K562 (cell line): ENCODE results near the gene AHCY.

Experiments
- MTA2 ChIP-seq: fragments of 450-650 bp; IDR thresholded peaks from 2 replicates; pipeline ENCODE4 v1.6.1; 2016; ENCODE audit warnings: low read depth
- NFE2 ChIP-seq: IDR thresholded peaks from 2 replicates; pipeline ENCODE4 v1.6.1; 2014; ENCODE audit warnings: antibody characterized with exemption, low read depth
- POLR2AphosphoS2 ChIP-seq: IDR thresholded peaks from 2 replicates; pipeline ENCODE4 v1.6.1; 2012; ENCODE audit warnings: low read length, improper control_type of control experiment
- SMARCC2 ChIP-seq: fragments of 450-650 bp; IDR thresholded peaks from 2 replicates; pipeline ENCODE4 v1.6.1; 2017; ENCODE audit warnings: antibody characterized with exemption, moderate library complexity, mild to moderate bottlenecking, low read depth
- TAF1 ChIP-seq: IDR thresholded peaks from 2 replicates; pipeline ENCODE4 v1.6.1; 2011; ENCODE audit warnings: mild to moderate bottlenecking, low read length, moderate library complexity; ENCODE audit not compliant: insufficient read depth, control insufficient read depth, severe bottlenecking; ENCODE audit errors: extremely low read depth
- TCF7 ChIP-seq: sonication (generic); IDR thresholded peaks from 2 replicates; pipeline ENCODE4 v1.6.1; 2016; ENCODE audit warnings: antibody characterized with exemption, borderline replicate concordance
- ZBTB7A ChIP-seq: IDR thresholded peaks from 2 replicates; pipeline ENCODE4 v1.6.1; 2011; ENCODE audit warnings: low read depth, mild to moderate bottlenecking, low read length, moderate library complexity, borderline replicate concordance; ENCODE audit not compliant: control insufficient read depth
- TF ChIP-seq, protein P1 (sequence below), 3 experiments: IDR thresholded peaks in 2 of 3; conservative IDR thresholded peaks in 1 of 3; 2 replicates each; pipeline ENCODE4 v1.5.1; 2011 to 2012; ENCODE audit warnings: low read length in 3 of 3, mild to moderate bottlenecking in 3 of 3, control low read depth in 2 of 3, improper control_type of control experiment in 1 of 3, inconsistent platforms in 1 of 3, low read depth in 1 of 3, mixed read lengths in 1 of 3, moderate library complexity in 1 of 3; ENCODE audit not compliant: insufficient read depth in 2 of 3
- TF ChIP-seq, protein P2 (sequence below), 2 experiments: fragments of 450-650 bp; formaldehyde crosslinking in 1 of 2; IDR thresholded peaks; 2 replicates each; pipeline versions ENCODE4 v1.4.0 to v1.6.1; 2014 to 2020; ENCODE audit warnings: mild to moderate bottlenecking in 2 of 2, borderline replicate concordance in 1 of 2, low read depth in 1 of 2
- TF ChIP-seq, protein P3 (sequence below), 2 experiments: fragments of 450-650 bp in 1 of 2; sonication (generic) in 1 of 2; formaldehyde crosslinking in 1 of 2; IDR thresholded peaks; 2 replicates each; pipeline versions ENCODE4 v1.7.1 to v1.9.0; 2016 to 2022; ENCODE audit warnings: inconsistent platforms in 1 of 2, mild to moderate bottlenecking in 1 of 2, missing genetic modification reagents in 1 of 2

DNA sequence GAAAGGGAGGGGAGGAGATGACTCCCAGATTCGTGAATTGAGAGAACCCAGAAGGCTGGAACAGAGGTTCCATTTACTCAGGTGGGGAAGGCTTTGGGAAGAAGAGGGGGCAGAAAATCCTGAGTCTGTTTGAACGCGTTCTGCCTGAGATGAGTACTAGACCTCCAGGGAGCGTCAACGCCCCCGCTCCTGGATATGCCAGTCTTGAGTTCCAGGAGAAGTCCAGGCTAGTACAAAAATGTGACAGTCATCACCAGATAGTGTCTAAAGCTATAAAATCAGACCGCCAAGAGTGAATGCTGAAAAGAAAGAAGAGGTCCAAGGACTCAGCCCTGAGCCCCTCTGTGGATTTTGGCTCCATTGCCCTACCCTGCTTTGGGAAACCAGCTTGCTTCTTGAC, 8.6 kb downstream of the AHCY start:
- TF ChIP-seq MTA2 = no peak
- no peak for TF ChIP-seq POLR2AphosphoS2
- TF ChIP-seq, protein P1, sequence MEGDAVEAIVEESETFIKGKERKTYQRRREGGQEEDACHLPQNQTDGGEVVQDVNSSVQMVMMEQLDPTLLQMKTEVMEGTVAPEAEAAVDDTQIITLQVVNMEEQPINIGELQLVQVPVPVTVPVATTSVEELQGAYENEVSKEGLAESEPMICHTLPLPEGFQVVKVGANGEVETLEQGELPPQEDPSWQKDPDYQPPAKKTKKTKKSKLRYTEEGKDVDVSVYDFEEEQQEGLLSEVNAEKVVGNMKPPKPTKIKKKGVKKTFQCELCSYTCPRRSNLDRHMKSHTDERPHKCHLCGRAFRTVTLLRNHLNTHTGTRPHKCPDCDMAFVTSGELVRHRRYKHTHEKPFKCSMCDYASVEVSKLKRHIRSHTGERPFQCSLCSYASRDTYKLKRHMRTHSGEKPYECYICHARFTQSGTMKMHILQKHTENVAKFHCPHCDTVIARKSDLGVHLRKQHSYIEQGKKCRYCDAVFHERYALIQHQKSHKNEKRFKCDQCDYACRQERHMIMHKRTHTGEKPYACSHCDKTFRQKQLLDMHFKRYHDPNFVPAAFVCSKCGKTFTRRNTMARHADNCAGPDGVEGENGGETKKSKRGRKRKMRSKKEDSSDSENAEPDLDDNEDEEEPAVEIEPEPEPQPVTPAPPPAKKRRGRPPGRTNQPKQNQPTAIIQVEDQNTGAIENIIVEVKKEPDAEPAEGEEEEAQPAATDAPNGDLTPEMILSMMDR (IDR thresholded peaks at IDR 0.05 in 2 of 3, conservative IDR thresholded peaks at IDR 0.05 in 1 of 3; ENCODE audit: insufficient read depth in 2 of 3, low read depth in 1 of 3, low read length in 3 of 3) = no peak
- TF ChIP-seq TAF1 = no peak
- TF ChIP-seq, protein P2, sequence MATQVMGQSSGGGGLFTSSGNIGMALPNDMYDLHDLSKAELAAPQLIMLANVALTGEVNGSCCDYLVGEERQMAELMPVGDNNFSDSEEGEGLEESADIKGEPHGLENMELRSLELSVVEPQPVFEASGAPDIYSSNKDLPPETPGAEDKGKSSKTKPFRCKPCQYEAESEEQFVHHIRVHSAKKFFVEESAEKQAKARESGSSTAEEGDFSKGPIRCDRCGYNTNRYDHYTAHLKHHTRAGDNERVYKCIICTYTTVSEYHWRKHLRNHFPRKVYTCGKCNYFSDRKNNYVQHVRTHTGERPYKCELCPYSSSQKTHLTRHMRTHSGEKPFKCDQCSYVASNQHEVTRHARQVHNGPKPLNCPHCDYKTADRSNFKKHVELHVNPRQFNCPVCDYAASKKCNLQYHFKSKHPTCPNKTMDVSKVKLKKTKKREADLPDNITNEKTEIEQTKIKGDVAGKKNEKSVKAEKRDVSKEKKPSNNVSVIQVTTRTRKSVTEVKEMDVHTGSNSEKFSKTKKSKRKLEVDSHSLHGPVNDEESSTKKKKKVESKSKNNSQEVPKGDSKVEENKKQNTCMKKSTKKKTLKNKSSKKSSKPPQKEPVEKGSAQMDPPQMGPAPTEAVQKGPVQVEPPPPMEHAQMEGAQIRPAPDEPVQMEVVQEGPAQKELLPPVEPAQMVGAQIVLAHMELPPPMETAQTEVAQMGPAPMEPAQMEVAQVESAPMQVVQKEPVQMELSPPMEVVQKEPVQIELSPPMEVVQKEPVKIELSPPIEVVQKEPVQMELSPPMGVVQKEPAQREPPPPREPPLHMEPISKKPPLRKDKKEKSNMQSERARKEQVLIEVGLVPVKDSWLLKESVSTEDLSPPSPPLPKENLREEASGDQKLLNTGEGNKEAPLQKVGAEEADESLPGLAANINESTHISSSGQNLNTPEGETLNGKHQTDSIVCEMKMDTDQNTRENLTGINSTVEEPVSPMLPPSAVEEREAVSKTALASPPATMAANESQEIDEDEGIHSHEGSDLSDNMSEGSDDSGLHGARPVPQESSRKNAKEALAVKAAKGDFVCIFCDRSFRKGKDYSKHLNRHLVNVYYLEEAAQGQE (IDR thresholded peaks at IDR 0.05; ENCODE audit: borderline replicate concordance) = no peak
- TF ChIP-seq, protein P2 (CRISPR knock-in tag; IDR thresholded peaks at IDR 0.05; ENCODE audit: low read depth) = no peak
- no peak for TF ChIP-seq TCF7
- no peak for TF ChIP-seq SMARCC2
- no peak for TF ChIP-seq ZBTB7A
- TF ChIP-seq NFE2 = no peak
- TF ChIP-seq, protein P3, sequence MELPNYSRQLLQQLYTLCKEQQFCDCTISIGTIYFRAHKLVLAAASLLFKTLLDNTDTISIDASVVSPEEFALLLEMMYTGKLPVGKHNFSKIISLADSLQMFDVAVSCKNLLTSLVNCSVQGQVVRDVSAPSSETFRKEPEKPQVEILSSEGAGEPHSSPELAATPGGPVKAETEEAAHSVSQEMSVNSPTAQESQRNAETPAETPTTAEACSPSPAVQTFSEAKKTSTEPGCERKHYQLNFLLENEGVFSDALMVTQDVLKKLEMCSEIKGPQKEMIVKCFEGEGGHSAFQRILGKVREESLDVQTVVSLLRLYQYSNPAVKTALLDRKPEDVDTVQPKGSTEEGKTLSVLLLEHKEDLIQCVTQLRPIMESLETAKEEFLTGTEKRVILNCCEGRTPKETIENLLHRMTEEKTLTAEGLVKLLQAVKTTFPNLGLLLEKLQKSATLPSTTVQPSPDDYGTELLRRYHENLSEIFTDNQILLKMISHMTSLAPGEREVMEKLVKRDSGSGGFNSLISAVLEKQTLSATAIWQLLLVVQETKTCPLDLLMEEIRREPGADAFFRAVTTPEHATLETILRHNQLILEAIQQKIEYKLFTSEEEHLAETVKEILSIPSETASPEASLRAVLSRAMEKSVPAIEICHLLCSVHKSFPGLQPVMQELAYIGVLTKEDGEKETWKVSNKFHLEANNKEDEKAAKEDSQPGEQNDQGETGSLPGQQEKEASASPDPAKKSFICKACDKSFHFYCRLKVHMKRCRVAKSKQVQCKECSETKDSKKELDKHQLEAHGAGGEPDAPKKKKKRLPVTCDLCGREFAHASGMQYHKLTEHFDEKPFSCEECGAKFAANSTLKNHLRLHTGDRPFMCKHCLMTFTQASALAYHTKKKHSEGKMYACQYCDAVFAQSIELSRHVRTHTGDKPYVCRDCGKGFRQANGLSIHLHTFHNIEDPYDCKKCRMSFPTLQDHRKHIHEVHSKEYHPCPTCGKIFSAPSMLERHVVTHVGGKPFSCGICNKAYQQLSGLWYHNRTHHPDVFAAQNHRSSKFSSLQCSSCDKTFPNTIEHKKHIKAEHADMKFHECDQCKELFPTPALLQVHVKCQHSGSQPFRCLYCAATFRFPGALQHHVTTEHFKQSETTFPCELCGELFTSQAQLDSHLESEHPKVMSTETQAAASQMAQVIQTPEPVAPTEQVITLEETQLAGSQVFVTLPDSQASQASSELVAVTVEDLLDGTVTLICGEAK (IDR thresholded peaks at IDR 0.05) = no peak
- TF ChIP-seq, protein P3 (CRISPR knock-in tag; IDR thresholded peaks at IDR 0.05) = no peak
